ENCODE measurements around the gene ADORA2B. TPM values are rescaled to one million over a fixed set of nuclear protein-coding genes. Genes with fewer than 3 reads are reported as not detected.

The ADORA2B gene
- total and polyA plus RNA-seq, 8 donors = 0.27 to 2.7 (median 0.96) TPM

DNA sequence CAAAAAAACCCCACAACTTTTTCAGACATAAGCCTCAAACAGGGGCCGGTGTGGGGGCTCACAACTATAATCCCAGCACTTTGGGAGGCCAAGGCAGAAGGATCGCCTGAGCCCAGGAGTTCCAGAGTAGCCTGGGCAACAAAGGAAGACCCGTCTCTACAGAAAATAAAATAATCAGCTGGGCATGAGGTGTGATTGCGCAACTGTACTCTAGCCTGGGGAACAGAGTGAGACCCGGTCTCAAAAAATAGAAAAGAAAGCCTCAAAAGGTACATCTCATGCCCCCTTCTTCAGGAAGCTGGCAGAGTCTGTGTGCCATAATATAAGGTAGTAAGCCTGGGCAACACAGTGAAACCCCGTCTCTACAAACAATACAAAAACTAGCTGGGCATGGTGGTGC is 51.4 kb downstream of the ADORA2B start:
- no peak for TF ChIP-seq CTCF (IDR thresholded peaks at IDR 0.05)
- 71 to 80% methylated on average over 6 of the region's 6 CpGs for WGBS, 2 donors
- FAIRE-seq = no peak
- Histone ChIP-seq H3K9me3 (no peaks in the 10 kb centered on the region), H3K27me3 (no peaks in the 10 kb centered on the region), H3K27ac (no peak overlapping the region), H3K36me3 (peaks cover 0 to 6% (median 0%) of the 10 kb centered on the region in 3 donors), H3K4me3 (no peak overlapping the region), H3K4me1 (peaks cover 0 to 7% (median 5%) of the 10 kb centered on the region in 3 donors)
- intact Hi-C loops (cut with DNase I) = loop anchor here in 1 of 3 donors (5.0 kb wide), 1 partner anchor 169 kb away; no protein-coding TSS in a partner anchor
- no peak for DNase-seq
- ATAC-seq = no peak

DNA sequence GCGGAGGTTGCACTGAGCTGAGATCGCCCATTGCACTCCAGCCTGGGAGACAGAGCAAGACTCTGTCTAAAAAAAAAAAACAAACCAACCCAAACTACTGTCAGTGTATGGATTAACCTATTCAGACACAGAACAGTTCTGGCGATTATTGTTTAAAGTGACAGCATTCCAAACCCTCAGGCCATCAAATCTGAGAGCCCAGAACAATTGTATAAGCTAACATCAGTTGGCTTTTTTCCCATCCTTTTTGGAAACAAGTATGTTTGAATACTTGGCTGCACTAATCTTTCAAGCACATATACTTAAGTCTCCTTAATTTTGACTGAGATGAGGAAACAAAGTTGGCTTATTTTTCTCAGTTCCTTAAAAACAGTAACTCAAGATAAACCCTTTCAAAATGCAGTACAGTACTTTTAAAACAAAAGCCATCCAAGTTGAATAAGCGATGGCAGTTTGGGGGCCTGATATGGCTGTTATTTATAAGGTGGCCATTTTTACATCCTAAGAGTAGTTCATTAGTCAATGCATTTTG is 53.2 kb downstream of the ADORA2B start:
- WGBS, 2 donors = 77 to 79% methylated on average over 4 of the region's 4 CpGs
- Histone ChIP-seq H3K4me3 (no peak overlapping the region), H3K9me3 (no peaks in the 10 kb centered on the region), H3K36me3 (peaks cover 0 to 17% (median 6%) of the 10 kb centered on the region in 3 donors), H3K4me1 (peaks cover 0 to 7% (median 5%) of the 10 kb centered on the region in 3 donors), H3K27ac (no peak overlapping the region), H3K27me3 (no peaks in the 10 kb centered on the region)
- DNase-seq (no peak), FAIRE-seq (no peak), ATAC-seq (no peak)
- intact Hi-C loops (cut with DNase I) = loop anchor here in 1 of 3 donors (5.0 kb wide), 1 partner anchor 171 kb away; no protein-coding TSS in a partner anchor
- no peak for TF ChIP-seq CTCF (IDR thresholded peaks at IDR 0.05)

DNA sequence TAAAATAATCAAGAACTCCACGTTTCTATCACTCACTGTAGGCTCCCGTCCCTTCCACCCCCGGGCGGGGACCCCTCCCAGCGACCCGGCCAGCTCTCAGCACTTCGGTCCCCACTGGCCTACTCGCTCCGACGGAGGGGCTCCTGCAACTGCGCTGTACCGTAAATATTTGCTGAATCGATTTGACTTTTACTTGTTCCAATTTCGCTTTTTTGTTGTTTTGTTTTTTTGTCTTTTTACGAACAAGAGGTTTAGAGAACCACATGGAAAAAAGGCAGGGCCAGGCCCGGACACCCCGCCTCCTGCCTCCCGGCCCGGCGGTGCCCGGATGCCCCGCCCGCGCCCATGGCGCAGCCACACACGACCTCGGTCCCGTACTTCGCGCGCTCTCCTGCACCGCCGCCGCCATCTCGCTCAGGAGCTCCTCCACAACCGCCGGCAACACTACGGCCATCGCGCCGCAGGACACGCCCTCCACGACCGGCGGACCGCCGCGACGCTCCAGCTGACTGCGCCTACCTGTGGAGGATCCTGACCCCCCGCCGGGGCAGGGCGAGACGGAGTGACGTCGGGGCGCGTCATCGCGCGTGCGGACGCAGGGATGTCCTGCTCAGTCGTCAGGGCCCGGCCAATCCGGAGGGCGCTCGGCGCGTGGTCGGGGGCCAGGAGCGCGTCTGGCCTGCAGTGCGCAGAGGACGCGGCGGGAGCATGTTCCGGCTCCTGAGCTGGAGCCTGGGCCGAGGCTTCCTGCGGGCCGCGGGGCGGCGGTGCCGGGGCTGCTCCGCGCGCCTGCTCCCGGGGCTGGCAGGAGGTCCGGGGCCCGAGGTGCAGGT is 54.4 kb downstream of the ADORA2B start, which contains the start of the genes TTC19 and ZSWIM7:
Gene TTC19, plus strand, starts transcription at position 684 of the 833 bp plus-strand sequence. Its CDS starts 25 bp downstream, at position 709.
Gene ZSWIM7, minus strand, starts transcription at position 564 of the 833 bp plus-strand sequence. Its CDS starts 110 bp downstream, at position 454.
- Histone ChIP-seq H3K27ac (peak within 1 kb of the TSS; percentile 91 to 98 (median 94)), H3K9me3 (no peaks in the 10 kb centered on the region), H3K4me3 (peak within 1 kb of the TSS; percentile 72 to 88 (median 77)), H3K36me3 (peaks cover 0 to 23% (median 14%) of the 10 kb centered on the region in 3 donors), H3K4me1 (peaks cover 0 to 7% (median 5%) of the 10 kb centered on the region in 3 donors), H3K27me3 (no peaks in the 10 kb centered on the region)
- TF ChIP-seq CTCF (IDR thresholded peaks at IDR 0.05) = no peak
- ATAC-seq = peak; percentile 92 to 96 (median 94)
- intact Hi-C loops (cut with DNase I) = loop anchor here in 1 of 3 donors (5.0 kb wide), 1 partner anchor 172 kb away; no protein-coding TSS in a partner anchor
- FAIRE-seq = no peak
- WGBS, 2 donors = 0 to 1% methylated on average over 70 to 91 of the region's 91 CpGs
- peak; percentile 97 to 99 (median 98) for DNase-seq

DNA sequence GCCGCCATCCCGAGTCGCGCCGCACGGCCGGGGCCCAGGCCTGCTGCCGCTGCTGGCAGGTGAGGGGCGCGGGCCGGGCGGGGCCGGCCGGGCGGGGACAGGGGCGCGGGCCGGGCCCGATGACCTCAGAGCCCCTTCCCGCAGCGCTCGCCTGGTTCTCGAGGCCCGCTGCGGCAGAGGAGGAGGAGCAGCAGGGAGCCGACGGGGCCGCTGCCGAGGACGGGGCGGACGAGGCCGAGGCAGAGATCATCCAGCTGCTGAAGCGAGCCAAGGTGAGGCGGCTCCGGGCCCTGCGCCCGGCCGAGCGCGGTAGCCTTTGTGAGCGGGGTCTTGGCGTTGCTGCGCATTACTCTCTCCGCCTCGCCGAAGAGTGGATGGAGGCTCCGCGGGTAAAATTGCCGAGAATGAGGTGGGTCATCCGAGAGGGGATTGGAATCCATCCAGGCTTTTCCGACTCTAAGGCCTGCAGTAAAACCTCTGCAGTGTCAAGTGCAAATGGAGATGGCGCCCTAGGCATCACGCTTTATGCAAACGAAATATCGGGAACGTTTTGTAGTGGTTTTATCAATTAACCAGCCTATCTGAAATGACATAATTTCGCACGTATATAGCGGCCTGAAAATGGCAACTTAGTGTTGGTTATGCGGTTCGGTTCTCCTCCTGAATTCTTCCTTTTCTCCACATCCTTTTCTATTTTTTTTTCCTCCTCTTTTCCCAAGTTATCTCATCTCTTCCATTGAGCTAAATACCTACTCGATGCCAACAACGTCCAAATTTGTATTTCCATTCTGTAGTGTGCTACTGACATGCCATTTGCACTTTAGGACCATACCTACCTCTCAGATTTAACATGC is 55.3 kb downstream of the ADORA2B start:
- intact Hi-C loops (cut with DNase I) = loop anchor here in 1 of 3 donors (5.0 kb wide), 1 partner anchor 173 kb away; no protein-coding TSS in a partner anchor
- ATAC-seq = peak in 3 of 4 donors; percentile 30 to 63 (median 44)

More for the DNA sequence above, 55.3 kb downstream of the ADORA2B start:
- H3K4me1 ChIP-seq = peaks cover 0 to 7% (median 5%) of the 10 kb centered on the region in 3 donors
- peak overlapping the region; percentile 72 to 88 (median 77) for H3K4me3 ChIP-seq
- no peaks in the 10 kb centered on the region for H3K9me3 ChIP-seq
- H3K36me3 ChIP-seq = peaks cover 0 to 31% (median 19%) of the 10 kb centered on the region in 3 donors
- peak overlapping the region; percentile 91 to 98 (median 94) for H3K27ac ChIP-seq
- no peak for DNase-seq
- no peak for FAIRE-seq
- no peak for TF ChIP-seq CTCF (IDR thresholded peaks at IDR 0.05)
- 1% methylated on average over 47 to 64 of the region's 64 CpGs for WGBS, 2 donors
- no peaks in the 10 kb centered on the region for H3K27me3 ChIP-seq

Data from pancreas (tissue), 10 donors.